HG02642 (cell line): ENCODE results near the gene ICOS.
A peak's percentile ranks its signal among the peaks of the same experiment; 100 is the strongest.
"Not testable (repeated sequence)": the region's sequence is repeated elsewhere in the genome, so short reads cannot be mapped to it uniquely, and the experiment has no call there.

Experiments
- ATAC-seq: cut with Tn5 transposase; IDR thresholded peaks from one replicate; pipeline ENCODE4 v1.9.1; 2021; ENCODE audit warnings: mild to moderate bottlenecking; ENCODE audit not compliant: unreplicated experiment, poor library complexity

The ICOS gene

GRCh38 chr2:203972066-203972465, 35.5 kb downstream of the ICOS start:
- peak; percentile 66 for ATAC-seq

- peak; percentile 56 for ATAC-seq
Measured at GRCh38 chr2:203973000-203973399, 36.4 kb downstream of the ICOS start.

GRCh38 chr2:203973676-203974075, 37.1 kb downstream of the ICOS start:
- peak; percentile 41 for ATAC-seq

GRCh38 chr2:203975912-203976311, 39.3 kb downstream of the ICOS start:
- ATAC-seq: no peak

GRCh38 chr2:203982276-203982675, 45.7 kb downstream of the ICOS start:
- ATAC-seq: no peak

GRCh38 chr2:203983064-203983715, 46.6 kb downstream of the ICOS start:
- no peak for ATAC-seq

GRCh38 chr2:203985978-203986377, 49.4 kb downstream of the ICOS start:
- not testable (repeated sequence) for ATAC-seq

GRCh38 chr2:203987959-203988358, 51.4 kb downstream of the ICOS start:
- ATAC-seq: no peak

GRCh38 chr2:203988500-203989260, 52.1 kb downstream of the ICOS start:
- no peak for ATAC-seq

GRCh38 chr2:203989521-203989920, 53.0 kb downstream of the ICOS start:
- ATAC-seq: no peak

- no peak for ATAC-seq
Measured at GRCh38 chr2:203992509-203992908, 55.9 kb downstream of the ICOS start.

GRCh38 chr2:203993011-203993410, 56.4 kb downstream of the ICOS start:
- ATAC-seq: no peak

GRCh38 chr2:203993560-203993959, 57.0 kb downstream of the ICOS start:
- ATAC-seq: no peak

GRCh38 chr2:203994735-203995134, 58.2 kb downstream of the ICOS start:
- ATAC-seq: no peak

- no peak for ATAC-seq
Measured at GRCh38 chr2:203996692-203997091, 60.1 kb downstream of the ICOS start.

GRCh38 chr2:203997481-203997880, 60.9 kb downstream of the ICOS start:
- peak; percentile 53 for ATAC-seq

GRCh38 chr2:203997980-203998809, 61.6 kb downstream of the ICOS start:
- ATAC-seq: no peak

- ATAC-seq: no peak
Measured at GRCh38 chr2:203999835-204000234, 63.3 kb downstream of the ICOS start.

- ATAC-seq: no peak
Measured at GRCh38 chr2:204000446-204000845, 63.9 kb downstream of the ICOS start.

GRCh38 chr2:204003276-204003990, 66.9 kb downstream of the ICOS start:
- no peak for ATAC-seq
